ENCODE measurements around the gene STXBP5. TPM values are rescaled to one million over a fixed set of nuclear protein-coding genes. Genes with fewer than 3 reads are reported as not detected.
"Not testable (repeated sequence)": the region's sequence is repeated elsewhere in the genome, so short reads cannot be mapped to it uniquely, and the experiment has no call there.

STXBP5 gene
- polyA plus RNA-seq, 2 of the 4 experiments (the other 2 are of a cell fraction), result 10.8 to 17.8 TPM

DNA sequence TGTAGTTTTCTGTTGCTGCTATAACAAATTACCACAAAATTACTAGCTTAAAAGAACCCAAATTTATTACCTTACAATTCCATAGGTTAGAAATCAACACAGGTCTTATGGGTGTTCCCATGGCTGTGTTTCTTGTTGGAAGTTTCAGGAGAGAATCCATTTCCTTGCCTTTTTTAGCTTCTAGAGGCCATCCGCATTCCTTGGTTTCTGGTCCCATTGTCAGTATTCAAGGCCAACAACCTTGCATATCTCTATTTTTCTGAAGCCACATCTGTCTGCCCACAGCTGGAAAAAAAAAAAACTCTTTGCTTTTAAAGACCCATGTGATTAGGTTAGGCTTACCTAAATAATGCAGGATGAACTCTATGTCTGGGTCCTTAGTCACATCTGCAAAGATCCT lies 174.6 kb downstream of the STXBP5 start:
- Histone ChIP-seq H3K4me3 (no peak overlapping the region), H3K4me1 (no peaks in the 10 kb centered on the region), H3K27ac (no peak overlapping the region), H3K9me3 (no peaks in the 10 kb centered on the region), H3K4me2 (no peak overlapping the region)
- ChIA-PET CTCF (interaction anchor here (1.1 kb wide), 1 partner anchor 521 kb away, joined by 3 read pairs; no protein-coding TSS in a partner anchor), POLR2A (no interaction called here)
- TF ChIP-seq EP300 (IDR thresholded peaks at IDR 0.05), result no peak
- no peak for TF ChIP-seq RAD21 (conservative IDR thresholded peaks at IDR 0.05 in 1 of 2, IDR thresholded peaks at IDR 0.05 in 1 of 2)
- TF ChIP-seq, protein P1, sequence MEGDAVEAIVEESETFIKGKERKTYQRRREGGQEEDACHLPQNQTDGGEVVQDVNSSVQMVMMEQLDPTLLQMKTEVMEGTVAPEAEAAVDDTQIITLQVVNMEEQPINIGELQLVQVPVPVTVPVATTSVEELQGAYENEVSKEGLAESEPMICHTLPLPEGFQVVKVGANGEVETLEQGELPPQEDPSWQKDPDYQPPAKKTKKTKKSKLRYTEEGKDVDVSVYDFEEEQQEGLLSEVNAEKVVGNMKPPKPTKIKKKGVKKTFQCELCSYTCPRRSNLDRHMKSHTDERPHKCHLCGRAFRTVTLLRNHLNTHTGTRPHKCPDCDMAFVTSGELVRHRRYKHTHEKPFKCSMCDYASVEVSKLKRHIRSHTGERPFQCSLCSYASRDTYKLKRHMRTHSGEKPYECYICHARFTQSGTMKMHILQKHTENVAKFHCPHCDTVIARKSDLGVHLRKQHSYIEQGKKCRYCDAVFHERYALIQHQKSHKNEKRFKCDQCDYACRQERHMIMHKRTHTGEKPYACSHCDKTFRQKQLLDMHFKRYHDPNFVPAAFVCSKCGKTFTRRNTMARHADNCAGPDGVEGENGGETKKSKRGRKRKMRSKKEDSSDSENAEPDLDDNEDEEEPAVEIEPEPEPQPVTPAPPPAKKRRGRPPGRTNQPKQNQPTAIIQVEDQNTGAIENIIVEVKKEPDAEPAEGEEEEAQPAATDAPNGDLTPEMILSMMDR (IDR thresholded peaks at IDR 0.05), result no peak
- TF ChIP-seq, protein P2, sequence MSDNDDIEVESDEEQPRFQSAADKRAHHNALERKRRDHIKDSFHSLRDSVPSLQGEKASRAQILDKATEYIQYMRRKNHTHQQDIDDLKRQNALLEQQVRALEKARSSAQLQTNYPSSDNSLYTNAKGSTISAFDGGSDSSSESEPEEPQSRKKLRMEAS (IDR thresholded peaks at IDR 0.05), result no peak
- TF ChIP-seq, protein P3, sequence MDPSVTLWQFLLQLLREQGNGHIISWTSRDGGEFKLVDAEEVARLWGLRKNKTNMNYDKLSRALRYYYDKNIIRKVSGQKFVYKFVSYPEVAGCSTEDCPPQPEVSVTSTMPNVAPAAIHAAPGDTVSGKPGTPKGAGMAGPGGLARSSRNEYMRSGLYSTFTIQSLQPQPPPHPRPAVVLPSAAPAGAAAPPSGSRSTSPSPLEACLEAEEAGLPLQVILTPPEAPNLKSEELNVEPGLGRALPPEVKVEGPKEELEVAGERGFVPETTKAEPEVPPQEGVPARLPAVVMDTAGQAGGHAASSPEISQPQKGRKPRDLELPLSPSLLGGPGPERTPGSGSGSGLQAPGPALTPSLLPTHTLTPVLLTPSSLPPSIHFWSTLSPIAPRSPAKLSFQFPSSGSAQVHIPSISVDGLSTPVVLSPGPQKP (IDR thresholded peaks at IDR 0.05; ENCODE audit: low read depth, low read length), result no peak
- no peak for TF ChIP-seq RFX5 (IDR thresholded peaks at IDR 0.05)
- FAIRE-seq (no peak), DNase-seq (ENCODE audit: low read depth in 1 of 2, low spot score in 1 of 2) (no peak), ATAC-seq (no peak)
- 92% methylated on average over 1 of the region's 1 CpG for WGBS (ENCODE audit: missing lambda C conversion rate)

DNA sequence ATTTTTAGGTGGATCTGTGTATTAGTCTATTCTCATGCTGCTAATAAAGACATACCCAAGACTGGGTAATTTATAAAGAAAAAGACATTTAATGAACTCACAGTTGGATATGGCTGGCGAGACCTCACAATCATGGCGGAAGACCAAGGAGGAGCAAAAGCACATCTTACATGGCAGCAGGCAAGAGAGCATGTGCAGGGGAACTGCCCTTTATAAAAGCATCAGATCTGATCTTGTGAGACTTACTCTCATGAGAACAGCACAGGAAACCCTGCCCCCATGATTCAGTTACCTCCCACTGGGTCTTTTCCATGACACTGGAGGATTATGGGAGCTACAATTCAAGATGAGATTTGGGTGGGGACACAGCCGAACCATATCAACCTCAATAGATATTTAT lies 176.6 kb downstream of the STXBP5 start:
- POLR2A ChIA-PET, result not testable (repeated sequence)

DNA sequence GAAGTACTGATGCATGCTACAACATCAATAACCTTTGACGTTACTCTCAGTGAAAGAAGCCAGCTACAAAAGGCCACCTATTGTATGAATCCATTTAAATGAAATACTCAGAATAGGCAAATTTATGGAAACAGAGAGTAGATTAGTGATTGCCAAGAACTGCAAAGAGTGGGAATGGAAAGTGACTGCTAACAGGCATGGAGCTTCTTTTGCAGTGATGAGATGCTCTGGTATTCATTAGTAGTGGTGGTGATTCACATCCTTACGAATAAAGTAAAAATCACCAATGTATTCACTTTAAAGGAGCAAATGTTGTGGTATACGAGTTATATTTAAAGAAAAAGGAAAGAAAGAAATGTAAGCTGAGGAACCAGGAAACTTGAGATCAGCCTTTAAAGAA lies 177.5 kb downstream of the STXBP5 start:
- Histone ChIP-seq H3K4me2 (no peak overlapping the region), H3K4me3 (no peak overlapping the region)
- CTCF ChIA-PET, result interaction anchor here (1.3 kb wide), 1 partner anchor 480 kb away, joined by 4 read pairs; no protein-coding TSS in a partner anchor

More for the DNA sequence above, 176.6 kb downstream of the STXBP5 start:
- H3K4me2 ChIP-seq; DNase-seq (ENCODE audit: low read depth in 1 of 2, low spot score in 1 of 2); ATAC-seq; H3K9me3 ChIP-seq; CTCF ChIA-PET; H3K27ac ChIP-seq; H3K4me1 ChIP-seq; FAIRE-seq; H3K4me3 ChIP-seq: not testable (repeated sequence)
- 100% methylated on average over 3 of the region's 3 CpGs for WGBS (ENCODE audit: missing lambda C conversion rate)

More for the DNA sequence above, 177.5 kb downstream of the STXBP5 start:
- ATAC-seq (no peak), FAIRE-seq (no peak), DNase-seq (ENCODE audit: low read depth in 1 of 2, low spot score in 1 of 2) (no peak)
- POLR2A ChIA-PET, result no interaction called here
- Histone ChIP-seq H3K27ac (no peak overlapping the region), H3K4me1 (no peaks in the 10 kb centered on the region), H3K9me3 (no peaks in the 10 kb centered on the region)
- TF ChIP-seq CHD2 (IDR thresholded peaks at IDR 0.05; ENCODE audit: low read length, partially characterized antibody), result no peak
- TF ChIP-seq NR3C1 (IDR thresholded peaks at IDR 0.05), result no peak
- TF ChIP-seq POLR2A (IDR thresholded peaks at IDR 0.05; ENCODE audit: low read length), result no peak
- TF ChIP-seq, protein P4, sequence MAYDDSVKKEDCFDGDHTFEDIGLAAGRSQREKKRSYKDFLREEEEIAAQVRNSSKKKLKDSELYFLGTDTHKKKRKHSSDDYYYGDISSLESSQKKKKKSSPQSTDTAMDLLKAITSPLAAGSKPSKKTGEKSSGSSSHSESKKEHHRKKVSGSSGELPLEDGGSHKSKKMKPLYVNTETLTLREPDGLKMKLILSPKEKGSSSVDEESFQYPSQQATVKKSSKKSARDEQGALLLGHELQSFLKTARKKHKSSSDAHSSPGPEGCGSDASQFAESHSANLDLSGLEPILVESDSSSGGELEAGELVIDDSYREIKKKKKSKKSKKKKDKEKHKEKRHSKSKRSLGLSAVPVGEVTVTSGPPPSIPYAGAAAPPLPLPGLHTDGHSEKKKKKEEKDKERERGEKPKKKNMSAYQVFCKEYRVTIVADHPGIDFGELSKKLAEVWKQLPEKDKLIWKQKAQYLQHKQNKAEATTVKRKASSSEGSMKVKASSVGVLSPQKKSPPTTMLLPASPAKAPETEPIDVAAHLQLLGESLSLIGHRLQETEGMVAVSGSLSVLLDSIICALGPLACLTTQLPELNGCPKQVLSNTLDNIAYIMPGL (CRISPR knock-in tag; IDR thresholded peaks at IDR 0.05; ENCODE audit: borderline replicate concordance), result no peak
- TF ChIP-seq RAD21 (conservative IDR thresholded peaks at IDR 0.05 in 1 of 2, IDR thresholded peaks at IDR 0.05 in 1 of 2), result no peak
- TF ChIP-seq EP300 (IDR thresholded peaks at IDR 0.05), result no peak
- no peak for TF ChIP-seq FOSB (CRISPR knock-in tag; IDR thresholded peaks at IDR 0.05)
- TF ChIP-seq ZNF302 (CRISPR knock-in tag; IDR thresholded peaks at IDR 0.05), result no peak
- TF ChIP-seq, protein P5, sequence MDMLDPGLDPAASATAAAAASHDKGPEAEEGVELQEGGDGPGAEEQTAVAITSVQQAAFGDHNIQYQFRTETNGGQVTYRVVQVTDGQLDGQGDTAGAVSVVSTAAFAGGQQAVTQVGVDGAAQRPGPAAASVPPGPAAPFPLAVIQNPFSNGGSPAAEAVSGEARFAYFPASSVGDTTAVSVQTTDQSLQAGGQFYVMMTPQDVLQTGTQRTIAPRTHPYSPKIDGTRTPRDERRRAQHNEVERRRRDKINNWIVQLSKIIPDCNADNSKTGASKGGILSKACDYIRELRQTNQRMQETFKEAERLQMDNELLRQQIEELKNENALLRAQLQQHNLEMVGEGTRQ (IDR thresholded peaks at IDR 0.05), result no peak
- TF ChIP-seq MYC (IDR thresholded peaks at IDR 0.05; ENCODE audit: borderline replicate concordance, low read length), result no peak
- TF ChIP-seq, protein P6, sequence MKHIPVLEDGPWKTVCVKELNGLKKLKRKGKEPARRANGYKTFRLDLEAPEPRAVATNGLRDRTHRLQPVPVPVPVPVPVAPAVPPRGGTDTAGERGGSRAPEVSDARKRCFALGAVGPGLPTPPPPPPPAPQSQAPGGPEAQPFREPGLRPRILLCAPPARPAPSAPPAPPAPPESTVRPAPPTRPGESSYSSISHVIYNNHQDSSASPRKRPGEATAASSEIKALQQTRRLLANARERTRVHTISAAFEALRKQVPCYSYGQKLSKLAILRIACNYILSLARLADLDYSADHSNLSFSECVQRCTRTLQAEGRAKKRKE (CRISPR knock-in tag; IDR thresholded peaks at IDR 0.05; ENCODE audit: low read depth), result no peak
- TF ChIP-seq FOXS1 (CRISPR knock-in tag; IDR thresholded peaks at IDR 0.05), result no peak
- TF ChIP-seq ZC3H11A (IDR thresholded peaks at IDR 0.05), result no peak
- no peak for TF ChIP-seq EHF (CRISPR knock-in tag; IDR thresholded peaks at IDR 0.05)
- no peak for TF ChIP-seq CEBPB (IDR thresholded peaks at IDR 0.05)
- WGBS (ENCODE audit: missing lambda C conversion rate), result 95% methylated on average over 3 of the region's 3 CpGs

Data from A549 (cell line).